GM19035 (cell line): ENCODE measurements around the gene WDR64.
A peak's percentile ranks its signal among the peaks of the same experiment; 100 is the strongest.
"Not testable (repeated sequence)": the region's sequence is repeated elsewhere in the genome, so short reads cannot be mapped to it uniquely, and the experiment has no call there.

ENCODE experiments used
- ATAC-seq: cut with Tn5 transposase; IDR thresholded peaks from one replicate; pipeline ENCODE4 v1.9.1; 2021; ENCODE audit not compliant: unreplicated experiment

WDR64 gene

GRCh38 chr1:241654641-241655040 is 2.6 kb downstream of the WDR64 start:
- ATAC-seq, result no peak

GRCh38 chr1:241658081-241658793 is 6.2 kb downstream of the WDR64 start:
- no peak for ATAC-seq

- ATAC-seq, result not testable (repeated sequence)
These were observed 6.9 kb downstream of the WDR64 start for GRCh38 chr1:241659016-241659415.

- no peak for ATAC-seq
These were observed 8.4 kb downstream of the WDR64 start for GRCh38 chr1:241660424-241660972.

- ATAC-seq, result no peak
These were observed 14.3 kb downstream of the WDR64 start for GRCh38 chr1:241666419-241666818.

- no peak for ATAC-seq
These were observed 20.2 kb downstream of the WDR64 start for GRCh38 chr1:241672301-241672700.

- no peak for ATAC-seq
These were observed 22.8 kb downstream of the WDR64 start for GRCh38 chr1:241674805-241675384.

GRCh38 chr1:241675983-241676382 is 23.9 kb downstream of the WDR64 start:
- ATAC-seq, result no peak

- ATAC-seq, result peak; percentile 90
These were observed 25.1 kb downstream of the WDR64 start for GRCh38 chr1:241677201-241677600.

- no peak for ATAC-seq
These were observed 26.5 kb downstream of the WDR64 start for GRCh38 chr1:241678536-241678935.

GRCh38 chr1:241679404-241679803 is 27.3 kb downstream of the WDR64 start:
- no peak for ATAC-seq

GRCh38 chr1:241679961-241680360 is 27.9 kb downstream of the WDR64 start:
- ATAC-seq, result no peak

GRCh38 chr1:241681861-241682448 is 29.9 kb downstream of the WDR64 start:
- not testable (repeated sequence) for ATAC-seq

GRCh38 chr1:241682921-241683320 is 30.8 kb downstream of the WDR64 start:
- ATAC-seq, result no peak

- no peak for ATAC-seq
These were observed 32.0 kb downstream of the WDR64 start for GRCh38 chr1:241684108-241684507.

- no peak for ATAC-seq
These were observed 36.9 kb downstream of the WDR64 start for GRCh38 chr1:241688940-241689368.

GRCh38 chr1:241695246-241696171 is 43.4 kb downstream of the WDR64 start:
- no peak for ATAC-seq

- no peak for ATAC-seq
These were observed 44.2 kb downstream of the WDR64 start for GRCh38 chr1:241696172-241696814.

- ATAC-seq, result no peak
These were observed 44.9 kb downstream of the WDR64 start for GRCh38 chr1:241696815-241697639.

- no peak for ATAC-seq
These were observed 45.5 kb downstream of the WDR64 start for GRCh38 chr1:241697640-241698018.
